K562 (cell line): Measurements from ENCODE around the gene XPO6. TPM values are rescaled to one million over a fixed set of nuclear protein-coding genes. Genes with fewer than 3 reads are reported as not detected.

ENCODE experiments used
- BCOR ChIP-seq: fragments of 450-650 bp; IDR thresholded peaks from 2 replicates; pipeline ENCODE4 v1.6.1; 2016
- CEBPG ChIP-seq, 3 experiments: fragments of 200-800 bp in 1 of 3; sonication (Bioruptor generic) in 1 of 3; sonication (generic) in 1 of 3; formaldehyde crosslinking in 1 of 3; IDR thresholded peaks in 2 of 3; conservative IDR thresholded peaks in 1 of 3; 2 replicates each; pipeline versions ENCODE4 v1.6.1 to v1.8.0; 2016 to 2022; ENCODE audit warnings: missing compliant biosample characterization in 2 of 3, missing genetic modification characterization in 2 of 3, mild to moderate bottlenecking in 1 of 3, missing genetic modification reagents in 1 of 3
- CXXC5 ChIP-seq: fragments of 250-450 bp; sonication (Bioruptor Pico); IDR thresholded peaks from 2 replicates; pipeline ENCODE4 v1.8.0; 2022; ENCODE audit warnings: inconsistent platforms, mild to moderate bottlenecking, moderate library complexity
- DMBX1 ChIP-seq: fragments of 250-450 bp; sonication (Bioruptor Pico); IDR thresholded peaks from 2 replicates; pipeline ENCODE4 v1.8.0; 2022; ENCODE audit warnings: inconsistent platforms, mild to moderate bottlenecking, moderate library complexity, borderline replicate concordance
- HDAC1 ChIP-seq, 2 experiments: fragments of 450-650 bp; IDR thresholded peaks; 2 replicates each; pipeline ENCODE4 v1.6.1; 2016 to 2017; ENCODE audit warnings: inconsistent platforms in 1 of 2, mild to moderate bottlenecking in 1 of 2, moderate library complexity in 1 of 2
- HDAC6 ChIP-seq: IDR thresholded peaks from 2 replicates; pipeline ENCODE4 v1.6.1; 2012; ENCODE audit warnings: low read depth, mild to moderate bottlenecking, control low read depth, inconsistent platforms, low read length, moderate library complexity
- MYBL2 ChIP-seq, 2 experiments: fragments of 450-650 bp in 1 of 2; sonication (generic) in 1 of 2; formaldehyde crosslinking in 1 of 2; IDR thresholded peaks; 2 replicates each; pipeline versions ENCODE4 v1.6.1 to v1.8.1; 2017 to 2022; ENCODE audit warnings: borderline replicate concordance in 1 of 2, inconsistent platforms in 1 of 2, low read depth in 1 of 2, mild to moderate bottlenecking in 1 of 2, missing genetic modification reagents in 1 of 2, moderate library complexity in 1 of 2
- PKNOX1 ChIP-seq: fragments of 450-650 bp; IDR thresholded peaks from 2 replicates; pipeline ENCODE4 v1.6.1; 2016
- RBM39 ChIP-seq: fragments of 200-400 bp; formaldehyde crosslinking; optimal IDR thresholded peaks from 2 replicates; pipeline ENCODE3; 2018; ENCODE audit warnings: low read depth, low read length
- SMARCC2 ChIP-seq: fragments of 450-650 bp; IDR thresholded peaks from 2 replicates; pipeline ENCODE4 v1.6.1; 2017; ENCODE audit warnings: antibody characterized with exemption, moderate library complexity, mild to moderate bottlenecking, low read depth
- SNIP1 ChIP-seq: fragments of 450-650 bp; IDR thresholded peaks from 2 replicates; pipeline ENCODE4 v1.7.1; 2017; ENCODE audit warnings: low read depth, mild to moderate bottlenecking
- ZBTB40 ChIP-seq, 2 experiments: fragments of 450-650 bp in 1 of 2; sonication (generic) in 1 of 2; formaldehyde crosslinking in 1 of 2; IDR thresholded peaks; 2 replicates each; pipeline versions ENCODE4 v1.7.1 to v1.9.0; 2016 to 2022; ENCODE audit warnings: inconsistent platforms in 1 of 2, mild to moderate bottlenecking in 1 of 2, missing genetic modification reagents in 1 of 2
- ZFP1 ChIP-seq: fragments of 450-650 bp; formaldehyde crosslinking; IDR thresholded peaks from 2 replicates; pipeline ENCODE4 v1.4.0; 2020; ENCODE audit warnings: mild to moderate bottlenecking, mixed read lengths
- ZNF695 ChIP-seq: fragments of 450-650 bp; formaldehyde crosslinking; IDR thresholded peaks from 2 replicates; pipeline ENCODE4 v1.4.0; 2020; ENCODE audit warnings: mild to moderate bottlenecking, moderate library complexity
- polyA plus RNA-seq, 8 experiments: library from polyadenylated mRNA; depleted of rRNA in 4 of 8; stranded (reverse) in 5 of 8; unstranded in 3 of 8; fragments of >200 nt; fragmentation: Nextera tagmentation in 2 of 8; fragmentation: Illumina TruSeq in 1 of 8; extraction: Ambion mirVana in 2 of 8; extraction: Trizol in 1 of 8; gene quantifications; 2 replicates each; pipeline versions ENCODE4 v1.2.1 to v1.2.3, GENCODE V29; 2011 to 2014; ENCODE audit warnings: inconsistent platforms in 1 of 8, missing spikeins in 1 of 8
- total RNA-seq, 7 experiments: library from RNA; depleted of rRNA in 6 of 7; stranded (reverse); fragments of >200 nt in 6 of 7; fragmentation: Illumina TruSeq in 2 of 7; extraction: Trizol in 2 of 7; gene quantifications; 2 replicates each; pipeline versions ENCODE4 v1.2.1 to v1.2.3, GENCODE V29; 2011 to 2021; ENCODE audit warnings: low replicate concordance in 1 of 7
- TF ChIP-seq, protein P1 (sequence below): fragments of 250-450 bp; sonication (Bioruptor Pico); IDR thresholded peaks from 2 replicates; pipeline ENCODE4 v1.4.0; 2020; ENCODE audit warnings: borderline replicate concordance
- TF ChIP-seq, protein P2 (sequence below): sonication (generic); formaldehyde crosslinking; IDR thresholded peaks from 2 replicates; pipeline ENCODE4 v1.9.0; 2022; ENCODE audit warnings: mild to moderate bottlenecking, missing genetic modification reagents

The XPO6 gene
- total and polyA plus RNA-seq, 9 of the 15 experiments (the other 6 are each of a cell fraction or from before 2014, with no cell fraction given) = 11.2 to 196 (median 119) TPM

DNA sequence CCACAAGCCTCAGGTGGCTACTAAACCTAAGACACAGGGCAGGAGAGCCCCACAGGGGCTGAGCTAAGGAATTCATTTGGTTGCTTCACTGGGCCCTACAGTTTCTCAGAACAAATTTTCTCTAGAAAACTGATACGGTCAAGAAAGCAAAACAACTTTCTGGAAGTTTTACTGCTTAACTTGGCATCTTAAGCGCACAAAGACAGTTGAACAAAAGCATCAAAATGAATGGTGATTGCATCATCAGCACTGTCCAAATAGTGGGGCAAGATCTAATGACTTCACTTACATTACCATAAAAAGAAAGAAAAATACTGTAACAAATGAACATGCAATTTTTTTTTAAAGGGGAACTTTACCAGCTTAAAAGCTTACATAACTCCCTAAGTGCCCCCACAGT lies 47.6 kb downstream of the XPO6 start (continued):
- TF ChIP-seq ZBTB40 (IDR thresholded peaks at IDR 0.05) (no peak), ZBTB40 (CRISPR knock-in tag; IDR thresholded peaks at IDR 0.05) (no peak), RBM39 (no peak), ZNF695 (CRISPR knock-in tag) (no peak), HDAC6 (no peak), PKNOX1 (no peak), CXXC5 (CRISPR knock-in tag) (no peak), DMBX1 (CRISPR knock-in tag) (no peak), SNIP1 (no peak), ZFP1 (no peak), BCOR (no peak), HDAC1 (IDR thresholded peaks at IDR 0.05) (no peak), MYBL2 (IDR thresholded peaks at IDR 0.05; ENCODE audit: low read depth) (no peak), MYBL2 (CRISPR knock-in tag; IDR thresholded peaks at IDR 0.05; ENCODE audit: borderline replicate concordance) (no peak), CEBPG (CRISPR knock-in tag; IDR thresholded peaks at IDR 0.05) (peak; percentile 70), CEBPG (tag; conservative IDR thresholded peaks at IDR 0.05 in 1 of 2, IDR thresholded peaks at IDR 0.05 in 1 of 2) (peak; percentile 97 to 98), SMARCC2 (no peak)
- TF ChIP-seq, protein P1, sequence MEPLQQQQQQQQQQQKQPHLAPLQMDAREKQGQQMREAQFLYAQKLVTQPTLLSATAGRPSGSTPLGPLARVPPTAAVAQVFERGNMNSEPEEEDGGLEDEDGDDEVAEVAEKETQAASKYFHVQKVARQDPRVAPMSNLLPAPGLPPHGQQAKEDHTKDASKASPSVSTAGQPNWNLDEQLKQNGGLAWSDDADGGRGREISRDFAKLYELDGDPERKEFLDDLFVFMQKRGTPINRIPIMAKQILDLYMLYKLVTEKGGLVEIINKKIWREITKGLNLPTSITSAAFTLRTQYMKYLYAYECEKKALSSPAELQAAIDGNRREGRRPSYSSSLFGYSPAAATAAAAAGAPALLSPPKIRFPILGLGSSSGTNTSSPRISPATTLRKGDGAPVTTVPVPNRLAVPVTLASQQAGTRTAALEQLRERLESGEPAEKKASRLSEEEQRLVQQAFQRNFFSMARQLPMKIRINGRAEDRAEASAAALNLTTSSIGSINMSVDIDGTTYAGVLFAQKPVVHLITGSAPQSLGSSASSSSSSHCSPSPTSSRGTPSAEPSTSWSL (CRISPR knock-in tag) = no peak
- TF ChIP-seq, protein P2, sequence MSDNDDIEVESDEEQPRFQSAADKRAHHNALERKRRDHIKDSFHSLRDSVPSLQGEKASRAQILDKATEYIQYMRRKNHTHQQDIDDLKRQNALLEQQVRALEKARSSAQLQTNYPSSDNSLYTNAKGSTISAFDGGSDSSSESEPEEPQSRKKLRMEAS (CRISPR knock-in tag) = no peak
